CD4-positive, alpha-beta memory T cell (primary cell): ENCODE measurements around the gene C1orf146. TPM values are rescaled to one million over a fixed set of nuclear protein-coding genes. Genes with fewer than 3 reads are reported as not detected.

ENCODE experiments used
- CTCF ChIA-PET: fragments of 350-600 bp; sonication (Branson Sonifier 250); formaldehyde crosslinking; loops from one replicate; lab custom pipeline; 2021; ENCODE audit warnings: inconsistent platforms; ENCODE audit not compliant: partially characterized antibody; lab: Charles Lee
- POLR2A ChIA-PET: fragments of 350-600 bp; sonication (Branson Sonifier 250); formaldehyde crosslinking; loops from one replicate; lab custom pipeline; 2021; ENCODE audit not compliant: partially characterized antibody; lab: Charles Lee
- DNase-seq, 5 donors: peaks; one replicate each; pipeline versions ENCODE4 v3.0.0 to v3.0.0-alpha.2; 2020 to 2022; ENCODE audit warnings: mixed read lengths in 1 of 5
- H3K27ac ChIP-seq: one replicate; pipeline ENCODE4 v1.7.0; 2013; ENCODE audit warnings: low read depth, low read length
- H3K27me3 ChIP-seq: 2 replicates; pipeline ENCODE4 v1.7.0; 2013; ENCODE audit warnings: mild to moderate bottlenecking, low read length, moderate library complexity; ENCODE audit not compliant: insufficient read depth
- H3K36me3 ChIP-seq: 2 replicates; pipeline ENCODE4 v1.7.0; 2013; ENCODE audit warnings: mild to moderate bottlenecking, low read length, moderate library complexity; ENCODE audit not compliant: insufficient read depth
- H3K4me1 ChIP-seq: 2 replicates; pipeline ENCODE4 v1.7.0; 2013; ENCODE audit warnings: mild to moderate bottlenecking, low read length, moderate library complexity; ENCODE audit not compliant: insufficient read depth
- H3K4me3 ChIP-seq, 2 donors: one replicate each; pipeline ENCODE4 v1.7.0; 2013; ENCODE audit warnings: low read length in 2 of 2, mild to moderate bottlenecking in 1 of 2
- H3K9me3 ChIP-seq, 2 donors: one replicate each; pipeline ENCODE4 v1.7.0; 2013; ENCODE audit warnings: low read length in 2 of 2, control low read depth in 1 of 2; ENCODE audit not compliant: control insufficient read depth in 1 of 2
- H3K27ac Mint-ChIP-seq, 7 donors: one replicate each; pipeline ENCODE4 v1.8.0; 2020 to 2021; ENCODE audit warnings: mixed read lengths in 7 of 7, mild to moderate bottlenecking in 6 of 7, inconsistent platforms in 3 of 7, moderate library complexity in 3 of 7
- H3K27me3 Mint-ChIP-seq, 2 donors: one replicate each; pipeline ENCODE4 v1.8.0; 2020 to 2021; ENCODE audit warnings: mixed read lengths in 2 of 2
- H3K36me3 Mint-ChIP-seq, 2 donors: one replicate each; pipeline ENCODE4 v1.8.0; 2020 to 2021; ENCODE audit warnings: mixed read lengths in 2 of 2, inconsistent platforms in 1 of 2, mild to moderate bottlenecking in 1 of 2
- H3K4me1 Mint-ChIP-seq, 4 donors: one replicate each; pipeline ENCODE4 v1.8.0; 2020 to 2021; ENCODE audit warnings: mixed read lengths in 4 of 4, mild to moderate bottlenecking in 1 of 4
- H3K4me3 Mint-ChIP-seq, 8 donors: one replicate each; pipeline ENCODE4 v1.8.0; 2020 to 2021; ENCODE audit warnings: mixed read lengths in 8 of 8, mild to moderate bottlenecking in 7 of 8, moderate library complexity in 6 of 8, inconsistent platforms in 3 of 8
- H3K9me3 Mint-ChIP-seq, 8 donors: one replicate each; pipeline ENCODE4 v1.8.0; 2020 to 2021; ENCODE audit warnings: mixed read lengths in 8 of 8, mild to moderate bottlenecking in 5 of 8, inconsistent platforms in 3 of 8, moderate library complexity in 1 of 8
- intact Hi-C: fragments of 100-400 bp; cut with micrococcal nuclease; formaldehyde crosslinking; loops from one replicate; pipeline ENCODE4 v1.15.1; 2023
- polyA plus RNA-seq, 2 donors: library from polyadenylated mRNA; unstranded; fragments of 300-500 nt; fragmentation: Illumina TruSeq; gene quantifications; one replicate each; pipeline ENCODE4 v1.2.3, GENCODE V29; 2021
- total RNA-seq, 2 experiments: library from RNA; stranded (reverse); gene quantifications; one replicate each; pipeline ENCODE4 v1.2.3, GENCODE V29; 2021

Gene C1orf146
- total RNA-seq (not detected), polyA plus RNA-seq (not detected)

- Mint-ChIP-seq H3K27ac (no peak within 1 kb of the TSS), H3K36me3 (no peaks in the 10 kb centered on the region), H3K4me3 (no peak within 1 kb of the TSS), H3K4me1 (no peaks in the 10 kb centered on the region), H3K9me3 (peaks cover 0 to 3% (median 0%) of the 10 kb centered on the region in 8 donors), H3K27me3 (peaks cover 0 to 4% of the 10 kb centered on the region in 2 donors)
- H3K4me1 ChIP-seq, result no peaks in the 10 kb centered on the region
- intact Hi-C loops, result no loop called here
- H3K9me3 ChIP-seq, result no peaks in the 10 kb centered on the region
- no peaks in the 10 kb centered on the region for H3K36me3 ChIP-seq
- POLR2A ChIA-PET, result no interaction called here
- H3K4me3 ChIP-seq, result no peak within 1 kb of the TSS
- DNase-seq, result no peak
- H3K27ac ChIP-seq, result no peak within 1 kb of the TSS
- no peaks in the 10 kb centered on the region for H3K27me3 ChIP-seq
- CTCF ChIA-PET, result no interaction called here
These were observed at the start of gene C1orf146 for GRCh38 chr1:92217721-92218120. TSS of gene C1orf146 (plus strand) at chr1:92217915. CDS start at chr1:92231421, 13,506 bp downstream.

- no peaks in the 10 kb centered on the region for H3K27me3 ChIP-seq
- no peaks in the 10 kb centered on the region for H3K9me3 Mint-ChIP-seq
- no peak overlapping the region for H3K4me3 Mint-ChIP-seq
- DNase-seq, result no peak
- peaks cover 4 to 19% of the 10 kb centered on the region in 2 donors for H3K36me3 Mint-ChIP-seq
- peaks cover 0 to 1% (median 0%) of the 10 kb centered on the region in 4 donors for H3K4me1 Mint-ChIP-seq
- CTCF ChIA-PET, result no interaction called here
- no peak overlapping the region for H3K27ac Mint-ChIP-seq
- H3K4me3 ChIP-seq, result no peak overlapping the region
- H3K36me3 ChIP-seq, result no peaks in the 10 kb centered on the region
- no peaks in the 10 kb centered on the region for H3K4me1 ChIP-seq
- H3K27me3 Mint-ChIP-seq, result no peaks in the 10 kb centered on the region
- no peak overlapping the region for H3K27ac ChIP-seq
- POLR2A ChIA-PET, result interaction anchor here (0.6 kb wide), 1 partner anchor 11 kb away, joined by 3 read pairs; no protein-coding TSS in a partner anchor
- no peaks in the 10 kb centered on the region for H3K9me3 ChIP-seq
- intact Hi-C loops, result no loop called here
These were observed 49.1 kb upstream of the C1orf146 start for GRCh38 chr1:92168657-92169056.

- no peaks in the 10 kb centered on the region for H3K36me3 ChIP-seq
- POLR2A ChIA-PET, result no interaction called here
- no peak for DNase-seq
- H3K4me3 ChIP-seq, result no peak overlapping the region
- H3K9me3 ChIP-seq, result no peaks in the 10 kb centered on the region
- no peaks in the 10 kb centered on the region for H3K4me1 ChIP-seq
- peaks cover 2 to 22% of the 10 kb centered on the region in 2 donors for H3K36me3 Mint-ChIP-seq
- H3K27ac Mint-ChIP-seq, result no peak overlapping the region
- H3K27me3 Mint-ChIP-seq, result no peaks in the 10 kb centered on the region
- H3K9me3 Mint-ChIP-seq, result no peaks in the 10 kb centered on the region
- CTCF ChIA-PET, result no interaction called here
- no peaks in the 10 kb centered on the region for H3K27me3 ChIP-seq
- no peaks in the 10 kb centered on the region for H3K4me1 Mint-ChIP-seq
- H3K4me3 Mint-ChIP-seq, result no peak overlapping the region
- H3K27ac ChIP-seq, result no peak overlapping the region
- intact Hi-C loops, result no loop called here
These were observed 48.3 kb upstream of the C1orf146 start for GRCh38 chr1:92169214-92170005.

DNA sequence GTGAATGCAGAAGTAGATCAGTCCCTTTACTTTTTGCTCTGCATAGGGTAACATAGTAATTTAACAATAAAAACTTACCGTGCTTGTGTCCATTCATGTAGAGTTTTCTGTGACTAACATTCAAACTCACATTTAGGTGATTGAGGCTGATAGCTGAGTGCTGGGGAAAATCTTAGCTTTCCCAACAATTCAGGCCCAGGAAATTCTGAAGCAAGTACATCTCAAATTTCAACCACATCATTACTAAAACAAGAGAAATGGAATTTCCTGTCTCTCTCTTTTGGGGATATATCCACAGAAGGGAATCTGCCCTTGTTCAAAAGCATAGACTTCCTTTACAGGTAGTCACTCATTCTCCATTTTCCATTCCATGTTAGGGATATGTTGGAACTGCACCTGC is 33.1 kb upstream of the C1orf146 start:
- CTCF ChIA-PET, result no interaction called here

GRCh38 chr1:92186081-92186480 is 31.6 kb upstream of the C1orf146 start:
- POLR2A ChIA-PET, result no interaction called here
- DNase-seq, result no peak

More for the DNA sequence above, 33.1 kb upstream of the C1orf146 start:
- Histone ChIP-seq H3K36me3 (no peaks in the 10 kb centered on the region), H3K27ac (no peak overlapping the region), H3K4me1 (no peaks in the 10 kb centered on the region), H3K27me3 (no peaks in the 10 kb centered on the region), H3K9me3 (no peaks in the 10 kb centered on the region), H3K4me3 (no peak overlapping the region)
- H3K27me3 Mint-ChIP-seq, result no peaks in the 10 kb centered on the region
- H3K4me3 Mint-ChIP-seq, result no peak overlapping the region
- H3K9me3 Mint-ChIP-seq, result peaks cover 0 to 2% (median 0%) of the 10 kb centered on the region in 8 donors
- no peak for DNase-seq
- H3K27ac Mint-ChIP-seq, result no peak overlapping the region
- H3K36me3 Mint-ChIP-seq, result peaks cover 13 to 21% of the 10 kb centered on the region in 2 donors
- POLR2A ChIA-PET, result no interaction called here
- H3K4me1 Mint-ChIP-seq, result peaks cover 0 to 3% (median 0%) of the 10 kb centered on the region in 4 donors
- intact Hi-C loops, result no loop called here

DNA sequence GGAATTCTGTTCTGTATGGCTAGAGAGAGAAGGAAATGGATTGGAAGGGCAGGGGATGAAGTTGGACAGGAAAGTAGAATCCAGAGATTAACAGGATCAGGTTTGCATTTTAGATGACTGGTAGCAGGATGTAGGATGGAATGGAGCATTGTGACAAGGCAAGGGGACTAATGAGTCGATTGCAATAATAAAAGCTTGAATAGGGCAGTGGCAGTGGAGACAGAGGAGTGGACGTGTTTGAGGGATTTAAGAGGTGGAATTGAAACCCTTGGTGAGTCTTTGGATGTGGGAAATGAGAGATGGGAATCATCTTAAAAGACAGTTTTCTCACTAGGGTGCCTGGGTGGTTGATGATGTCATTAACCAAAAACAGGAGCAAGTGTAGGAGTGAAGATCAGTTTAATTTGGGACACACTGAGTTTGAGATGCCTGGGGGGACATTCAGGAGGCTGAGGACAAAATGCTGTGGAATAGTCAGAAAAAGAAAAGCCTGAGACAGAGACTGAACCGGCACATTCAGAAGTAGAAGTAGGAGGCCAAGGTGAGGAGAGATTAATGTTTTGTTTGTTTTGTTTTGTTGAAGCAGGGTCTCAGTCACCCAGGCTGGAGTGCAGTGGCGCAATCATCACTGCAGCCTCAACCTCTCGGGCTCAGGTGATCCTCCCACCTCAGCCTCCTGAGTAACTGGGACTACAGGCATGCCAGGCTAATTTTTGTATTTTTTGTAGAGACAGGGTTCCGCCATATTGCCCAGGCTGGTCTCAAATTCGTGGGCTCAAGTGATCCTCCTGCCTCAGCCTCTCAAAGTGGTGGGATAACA is 29.1 kb upstream of the C1orf146 start:
- CTCF ChIA-PET, result no interaction called here
- H3K4me1 ChIP-seq, result no peaks in the 10 kb centered on the region
- no peaks in the 10 kb centered on the region for H3K27me3 ChIP-seq
- H3K36me3 ChIP-seq, result no peaks in the 10 kb centered on the region
- no peak overlapping the region for H3K27ac Mint-ChIP-seq
- H3K9me3 Mint-ChIP-seq, result peaks cover 0 to 2% (median 0%) of the 10 kb centered on the region in 8 donors
- H3K36me3 Mint-ChIP-seq, result peaks cover 0 to 3% of the 10 kb centered on the region in 2 donors
- no peak overlapping the region for H3K4me3 ChIP-seq
- intact Hi-C loops, result no loop called here
- no peaks in the 10 kb centered on the region for H3K27me3 Mint-ChIP-seq
- no peaks in the 10 kb centered on the region for H3K9me3 ChIP-seq
- POLR2A ChIA-PET, result no interaction called here
- no peak overlapping the region for H3K27ac ChIP-seq
- DNase-seq, result no peak
- peaks cover 0 to 3% (median 0%) of the 10 kb centered on the region in 4 donors for H3K4me1 Mint-ChIP-seq
- H3K4me3 Mint-ChIP-seq, result no peak overlapping the region

More at GRCh38 chr1:92186081-92186480, 31.6 kb upstream of the C1orf146 start:
- H3K36me3 Mint-ChIP-seq, result peaks cover 7% of the 10 kb centered on the region in 2 donors
- no peak overlapping the region for H3K4me3 Mint-ChIP-seq
- H3K27me3 ChIP-seq, result no peaks in the 10 kb centered on the region
- no peaks in the 10 kb centered on the region for H3K27me3 Mint-ChIP-seq
- no peak overlapping the region for H3K4me3 ChIP-seq
- H3K9me3 Mint-ChIP-seq, result peaks cover 0 to 2% (median 0%) of the 10 kb centered on the region in 8 donors
- H3K4me1 Mint-ChIP-seq, result peaks cover 0 to 3% (median 0%) of the 10 kb centered on the region in 4 donors
- no peak overlapping the region for H3K27ac ChIP-seq
- no peaks in the 10 kb centered on the region for H3K36me3 ChIP-seq
- CTCF ChIA-PET, result no interaction called here
- no peak overlapping the region for H3K27ac Mint-ChIP-seq
- intact Hi-C loops, result no loop called here
- no peaks in the 10 kb centered on the region for H3K9me3 ChIP-seq
- H3K4me1 ChIP-seq, result no peaks in the 10 kb centered on the region

DNA sequence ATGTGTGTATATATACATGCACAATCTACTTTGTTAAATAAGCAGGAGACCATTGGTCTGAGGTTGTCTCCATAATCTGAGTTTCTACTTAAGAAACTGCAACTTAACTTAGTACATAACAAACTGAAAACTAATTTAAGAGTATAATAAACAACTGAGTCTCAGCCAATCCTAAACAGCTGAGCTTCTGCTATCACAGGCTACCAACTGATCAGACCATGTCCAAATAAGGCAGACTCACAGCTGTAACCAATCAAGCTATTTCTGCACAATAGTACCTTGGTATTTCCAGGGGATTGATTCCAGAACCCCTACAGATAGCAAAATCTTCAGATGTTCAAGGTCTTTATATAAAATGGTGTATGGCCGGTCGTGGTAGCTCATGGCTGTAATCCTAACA is 26.0 kb upstream of the C1orf146 start:
- Histone ChIP-seq H3K27me3 (no peaks in the 10 kb centered on the region), H3K36me3 (no peaks in the 10 kb centered on the region), H3K4me3 (no peak overlapping the region), H3K9me3 (no peaks in the 10 kb centered on the region), H3K27ac (no peak overlapping the region), H3K4me1 (no peaks in the 10 kb centered on the region)
- Mint-ChIP-seq H3K4me3 (no peak overlapping the region), H3K36me3 (no peaks in the 10 kb centered on the region), H3K27me3 (no peaks in the 10 kb centered on the region), H3K4me1 (peaks cover 0 to 3% (median 0%) of the 10 kb centered on the region in 4 donors), H3K9me3 (peaks cover 0 to 2% (median 0%) of the 10 kb centered on the region in 8 donors), H3K27ac (no peak overlapping the region)
- POLR2A ChIA-PET, result interaction anchor here (0.6 kb wide), 1 partner anchor 493 kb away, joined by 4 read pairs; no protein-coding TSS in a partner anchor
- CTCF ChIA-PET, result interaction anchor here (0.5 kb wide), 1 partner anchor 158 kb away, joined by 3 read pairs; no protein-coding TSS in a partner anchor
- DNase-seq, result no peak
- intact Hi-C loops, result no loop called here
